ENCODE data around the gene BARHL1.

The BARHL1 gene

DNA sequence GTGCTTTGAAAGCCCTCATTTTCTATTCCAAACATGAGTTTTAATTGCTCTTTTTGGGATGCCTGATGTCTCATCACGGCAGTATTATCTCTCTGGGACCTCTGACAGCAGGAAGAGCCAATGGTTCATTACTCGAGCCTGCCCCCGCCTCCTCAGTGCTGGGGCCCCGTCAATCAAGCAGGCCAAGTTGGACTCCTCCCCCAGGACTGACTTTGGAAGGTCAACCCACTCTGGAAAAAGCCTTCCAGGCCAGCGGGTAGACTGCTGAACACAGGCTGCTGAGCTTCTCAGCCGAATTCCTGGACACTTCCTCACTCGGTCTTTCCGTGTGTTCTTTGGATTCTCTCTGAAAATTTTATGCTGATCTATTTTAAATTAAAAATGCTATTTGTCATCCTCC is 9.5 kb upstream of the BARHL1 start:
- H3K27me3 ChIP-seq (ENCODE audit: control insufficient read depth in 5 of 5, insufficient read depth in 4 of 5, low read length in 5 of 5): peaks cover 16 to 33% (median 30%) of the 10 kb centered on the region in 5 donors
- H3K4me1 ChIP-seq (ENCODE audit: control insufficient read depth in 5 of 5, insufficient read depth in 5 of 5, low read length in 5 of 5): no peaks in the 10 kb centered on the region

DNA sequence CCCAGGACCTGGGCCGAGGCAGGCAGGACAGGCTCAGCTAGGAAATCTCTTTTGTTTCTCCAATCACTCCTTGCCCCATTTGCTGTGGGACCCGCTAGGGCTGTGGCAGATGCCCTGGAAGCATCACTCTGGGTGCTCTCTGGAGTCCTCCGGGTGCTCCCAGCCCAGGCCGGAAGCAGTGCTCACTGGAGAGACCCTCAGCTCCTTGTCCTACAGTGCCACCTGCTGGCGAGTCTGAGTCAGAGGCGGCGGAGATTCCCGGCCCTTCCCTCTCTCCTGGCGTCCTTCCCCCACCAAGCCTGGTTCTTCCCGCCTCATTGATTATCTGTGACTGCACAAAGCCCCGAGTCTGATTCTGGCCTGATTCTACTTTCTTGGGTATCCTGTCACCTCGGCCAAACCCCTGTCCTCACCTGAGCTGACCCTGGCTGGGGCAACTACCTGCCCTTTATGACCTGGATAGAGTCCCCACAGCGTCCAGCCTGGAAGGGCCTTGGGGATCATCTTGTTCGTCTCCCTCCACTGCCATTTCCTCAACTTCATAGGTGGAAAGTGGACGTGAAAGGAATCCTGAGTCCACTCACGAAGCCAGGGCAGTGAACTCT is 7.3 kb upstream of the BARHL1 start:
- H3K4me3 ChIP-seq (ENCODE audit: low read depth in 1 of 5, low read length in 5 of 5): no peak overlapping the region
- H3K4me1 ChIP-seq (ENCODE audit: control insufficient read depth in 5 of 5, insufficient read depth in 5 of 5, low read length in 5 of 5): no peaks in the 10 kb centered on the region
- peaks cover 36 to 54% (median 51%) of the 10 kb centered on the region in 5 donors for H3K27me3 ChIP-seq (ENCODE audit: control insufficient read depth in 5 of 5, insufficient read depth in 4 of 5, low read length in 5 of 5)
- H3K9me3 ChIP-seq (ENCODE audit: control insufficient read depth in 5 of 5, low read length in 5 of 5): no peaks in the 10 kb centered on the region
- H3K9ac ChIP-seq (ENCODE audit: low read length in 5 of 5): no peak overlapping the region
- no peak overlapping the region for H3K27ac ChIP-seq (ENCODE audit: low read depth, low read length)
- H3K36me3 ChIP-seq (ENCODE audit: control insufficient read depth in 5 of 5, insufficient read depth in 5 of 5, low read length in 5 of 5): no peaks in the 10 kb centered on the region

More for the DNA sequence above, 9.5 kb upstream of the BARHL1 start:
- Histone ChIP-seq H3K36me3 (ENCODE audit: control insufficient read depth in 5 of 5, insufficient read depth in 5 of 5, low read length in 5 of 5) (no peaks in the 10 kb centered on the region), H3K27ac (ENCODE audit: low read depth, low read length) (no peak overlapping the region), H3K9ac (ENCODE audit: low read length in 5 of 5) (no peak overlapping the region), H3K9me3 (ENCODE audit: control insufficient read depth in 5 of 5, low read length in 5 of 5) (no peaks in the 10 kb centered on the region), H3K4me3 (ENCODE audit: low read depth in 1 of 5, low read length in 5 of 5) (no peak overlapping the region)

DNA sequence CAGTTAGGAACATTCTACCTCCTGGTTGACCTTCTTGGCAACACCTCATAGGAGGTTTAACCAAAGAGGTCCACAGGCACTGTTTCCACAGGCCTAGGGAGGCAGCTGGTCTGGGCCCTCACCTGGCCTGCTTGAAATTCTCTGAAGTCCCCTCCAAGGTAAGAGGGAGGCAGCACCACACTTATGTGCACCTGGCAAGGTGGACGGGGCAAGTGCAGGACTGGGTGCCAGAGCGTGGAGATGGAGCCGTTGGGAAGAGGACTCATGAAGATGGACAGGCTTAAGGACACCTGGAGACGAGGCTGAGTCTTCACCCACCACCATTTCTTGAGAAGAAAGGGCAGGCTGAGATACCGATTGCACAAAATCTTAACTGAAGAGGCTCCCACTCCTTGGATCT is 6.6 kb upstream of the BARHL1 start:
- no peaks in the 10 kb centered on the region for H3K9me3 ChIP-seq (ENCODE audit: control insufficient read depth in 5 of 5, low read length in 5 of 5)
- no peaks in the 10 kb centered on the region for H3K36me3 ChIP-seq (ENCODE audit: control insufficient read depth in 5 of 5, insufficient read depth in 5 of 5, low read length in 5 of 5)
- no peaks in the 10 kb centered on the region for H3K4me1 ChIP-seq (ENCODE audit: control insufficient read depth in 5 of 5, insufficient read depth in 5 of 5, low read length in 5 of 5)
- no peak overlapping the region for H3K4me3 ChIP-seq (ENCODE audit: low read depth in 1 of 5, low read length in 5 of 5)
- no peak overlapping the region for H3K9ac ChIP-seq (ENCODE audit: low read length in 5 of 5)
- H3K27ac ChIP-seq (ENCODE audit: low read depth, low read length): no peak overlapping the region
- peaks cover 40 to 60% (median 57%) of the 10 kb centered on the region in 5 donors for H3K27me3 ChIP-seq (ENCODE audit: control insufficient read depth in 5 of 5, insufficient read depth in 4 of 5, low read length in 5 of 5)

- no peak overlapping the region for H3K27ac ChIP-seq (ENCODE audit: low read depth, low read length)
- H3K4me1 ChIP-seq (ENCODE audit: control insufficient read depth in 5 of 5, insufficient read depth in 5 of 5, low read length in 5 of 5): peaks cover 0 to 9% (median 7%) of the 10 kb centered on the region in 5 donors
- no peaks in the 10 kb centered on the region for H3K36me3 ChIP-seq (ENCODE audit: control insufficient read depth in 5 of 5, insufficient read depth in 5 of 5, low read length in 5 of 5)
- H3K9ac ChIP-seq (ENCODE audit: low read length in 5 of 5): no peak overlapping the region
- H3K27me3 ChIP-seq (ENCODE audit: control insufficient read depth in 5 of 5, insufficient read depth in 4 of 5, low read length in 5 of 5): peaks cover 50 to 68% (median 63%) of the 10 kb centered on the region in 5 donors
- H3K4me3 ChIP-seq (ENCODE audit: low read depth in 1 of 5, low read length in 5 of 5): no peak overlapping the region
- no peaks in the 10 kb centered on the region for H3K9me3 ChIP-seq (ENCODE audit: control insufficient read depth in 5 of 5, low read length in 5 of 5)
Observed at GRCh38 chr9:132577119-132577518, 5.3 kb upstream of the BARHL1 start.

GRCh38 chr9:132578367-132578932 is 4.0 kb upstream of the BARHL1 start:
- Histone ChIP-seq H3K4me1 (ENCODE audit: control insufficient read depth in 5 of 5, insufficient read depth in 5 of 5, low read length in 5 of 5) (peaks cover 0 to 11% (median 7%) of the 10 kb centered on the region in 5 donors), H3K9me3 (ENCODE audit: control insufficient read depth in 5 of 5, low read length in 5 of 5) (no peaks in the 10 kb centered on the region), H3K36me3 (ENCODE audit: control insufficient read depth in 5 of 5, insufficient read depth in 5 of 5, low read length in 5 of 5) (no peaks in the 10 kb centered on the region), H3K27me3 (ENCODE audit: control insufficient read depth in 5 of 5, insufficient read depth in 4 of 5, low read length in 5 of 5) (peaks cover 58 to 75% (median 69%) of the 10 kb centered on the region in 5 donors), H3K4me3 (ENCODE audit: low read depth in 1 of 5, low read length in 5 of 5) (no peak overlapping the region), H3K9ac (ENCODE audit: low read length in 5 of 5) (no peak overlapping the region), H3K27ac (ENCODE audit: low read depth, low read length) (no peak overlapping the region)

- H3K27ac ChIP-seq (ENCODE audit: low read depth, low read length): no peak overlapping the region
Observed at GRCh38 chr9:132579427-132579798, 3.0 kb upstream of the BARHL1 start.

DNA sequence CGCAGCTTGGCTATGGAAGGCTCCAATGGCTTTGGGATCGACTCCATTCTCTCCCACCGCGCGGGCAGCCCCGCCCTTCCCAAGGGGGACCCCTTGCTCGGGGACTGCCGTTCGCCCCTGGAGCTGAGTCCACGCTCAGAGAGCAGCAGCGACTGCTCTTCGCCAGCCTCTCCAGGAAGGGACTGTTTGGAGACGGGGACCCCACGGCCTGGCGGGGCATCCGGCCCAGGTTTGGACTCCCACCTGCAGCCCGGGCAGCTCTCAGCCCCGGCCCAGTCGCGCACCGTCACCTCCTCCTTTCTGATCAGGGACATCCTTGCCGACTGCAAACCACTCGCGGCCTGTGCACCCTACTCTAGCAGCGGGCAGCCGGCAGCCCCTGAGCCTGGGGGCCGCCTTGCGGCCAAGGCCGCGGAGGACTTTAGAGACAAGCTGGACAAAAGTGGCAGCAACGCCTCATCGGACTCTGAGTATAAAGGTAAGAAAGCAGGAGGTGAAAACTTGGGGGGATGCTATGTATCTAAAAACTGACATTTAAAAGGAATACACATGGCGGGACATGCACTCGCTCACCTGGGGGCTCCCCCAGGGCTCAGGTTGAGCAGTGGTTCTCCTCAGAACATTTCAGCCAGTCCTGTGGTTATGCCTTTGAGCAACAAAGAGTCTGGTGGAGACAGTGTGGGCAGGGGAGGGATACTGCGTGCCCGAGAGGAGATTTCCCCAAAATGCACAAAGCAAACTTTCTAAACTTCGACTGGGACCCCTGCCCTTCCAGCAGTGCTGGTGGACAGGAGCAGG is 579 bp downstream of the BARHL1 start:
- Histone ChIP-seq H3K4me1 (ENCODE audit: control insufficient read depth in 5 of 5, insufficient read depth in 5 of 5, low read length in 5 of 5) (peaks cover 0 to 11% (median 7%) of the 10 kb centered on the region in 5 donors), H3K36me3 (ENCODE audit: control insufficient read depth in 5 of 5, insufficient read depth in 5 of 5, low read length in 5 of 5) (no peaks in the 10 kb centered on the region), H3K27ac (ENCODE audit: low read depth, low read length) (no peak overlapping the region), H3K27me3 (ENCODE audit: control insufficient read depth in 5 of 5, insufficient read depth in 4 of 5, low read length in 5 of 5) (peaks cover 82 to 93% (median 87%) of the 10 kb centered on the region in 5 donors), H3K9me3 (ENCODE audit: control insufficient read depth in 5 of 5, low read length in 5 of 5) (no peaks in the 10 kb centered on the region), H3K4me3 (ENCODE audit: low read depth in 1 of 5, low read length in 5 of 5) (no peak overlapping the region), H3K9ac (ENCODE audit: low read length in 5 of 5) (no peak overlapping the region)

More at GRCh38 chr9:132579427-132579798, 3.0 kb upstream of the BARHL1 start:
- H3K36me3 ChIP-seq (ENCODE audit: control insufficient read depth in 5 of 5, insufficient read depth in 5 of 5, low read length in 5 of 5): no peaks in the 10 kb centered on the region
- no peak overlapping the region for H3K4me3 ChIP-seq (ENCODE audit: low read depth in 1 of 5, low read length in 5 of 5)
- H3K9me3 ChIP-seq (ENCODE audit: control insufficient read depth in 5 of 5, low read length in 5 of 5): no peaks in the 10 kb centered on the region
- H3K27me3 ChIP-seq (ENCODE audit: control insufficient read depth in 5 of 5, insufficient read depth in 4 of 5, low read length in 5 of 5): peaks cover 61 to 80% (median 72%) of the 10 kb centered on the region in 5 donors
- H3K9ac ChIP-seq (ENCODE audit: low read length in 5 of 5): no peak overlapping the region
- peaks cover 0 to 11% (median 7%) of the 10 kb centered on the region in 5 donors for H3K4me1 ChIP-seq (ENCODE audit: control insufficient read depth in 5 of 5, insufficient read depth in 5 of 5, low read length in 5 of 5)

DNA sequence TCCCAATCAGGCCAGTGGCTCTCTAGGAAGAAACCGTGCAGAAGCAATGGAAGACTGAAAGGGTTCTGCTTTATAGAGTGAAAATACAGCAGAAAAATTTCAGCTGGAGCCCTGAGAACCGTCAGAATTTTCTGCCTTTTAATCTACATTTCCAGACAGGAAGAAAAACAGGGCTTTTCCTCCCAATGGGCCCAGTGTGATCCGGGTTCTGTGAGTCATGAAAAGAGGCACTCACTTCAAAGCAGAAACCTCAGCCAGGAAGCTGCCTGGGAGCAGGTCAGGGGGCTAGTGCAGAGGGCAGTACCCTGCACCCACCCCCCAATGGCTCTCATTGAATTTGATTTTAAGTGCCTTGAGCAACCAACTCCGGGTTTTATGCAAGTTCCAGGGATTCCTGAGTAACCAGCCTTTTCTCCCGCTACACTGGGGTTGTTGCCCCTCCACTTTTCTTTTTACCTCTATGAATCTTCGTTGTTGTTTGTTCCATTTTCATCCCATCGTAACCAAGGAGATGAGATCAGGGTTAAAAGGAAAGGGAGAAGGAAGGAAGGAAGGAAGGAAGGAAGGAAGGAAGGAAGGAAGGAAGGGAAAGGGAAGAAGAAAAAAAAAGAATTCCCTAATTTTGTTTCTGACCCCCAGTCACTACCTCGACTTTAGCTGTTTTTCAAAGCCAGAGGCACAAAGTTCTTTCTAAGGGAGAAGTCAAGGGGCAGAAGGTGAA is 1.3 kb downstream of the BARHL1 start:
- Histone ChIP-seq H3K9ac (ENCODE audit: low read length in 5 of 5) (no peak overlapping the region), H3K4me1 (ENCODE audit: control insufficient read depth in 5 of 5, insufficient read depth in 5 of 5, low read length in 5 of 5) (peaks cover 0 to 11% (median 7%) of the 10 kb centered on the region in 5 donors), H3K9me3 (ENCODE audit: control insufficient read depth in 5 of 5, low read length in 5 of 5) (no peaks in the 10 kb centered on the region), H3K4me3 (ENCODE audit: low read depth in 1 of 5, low read length in 5 of 5) (no peak overlapping the region), H3K36me3 (ENCODE audit: control insufficient read depth in 5 of 5, insufficient read depth in 5 of 5, low read length in 5 of 5) (no peaks in the 10 kb centered on the region), H3K27me3 (ENCODE audit: control insufficient read depth in 5 of 5, insufficient read depth in 4 of 5, low read length in 5 of 5) (peaks cover 83 to 94% (median 85%) of the 10 kb centered on the region in 5 donors), H3K27ac (ENCODE audit: low read depth, low read length) (no peak overlapping the region)

DNA sequence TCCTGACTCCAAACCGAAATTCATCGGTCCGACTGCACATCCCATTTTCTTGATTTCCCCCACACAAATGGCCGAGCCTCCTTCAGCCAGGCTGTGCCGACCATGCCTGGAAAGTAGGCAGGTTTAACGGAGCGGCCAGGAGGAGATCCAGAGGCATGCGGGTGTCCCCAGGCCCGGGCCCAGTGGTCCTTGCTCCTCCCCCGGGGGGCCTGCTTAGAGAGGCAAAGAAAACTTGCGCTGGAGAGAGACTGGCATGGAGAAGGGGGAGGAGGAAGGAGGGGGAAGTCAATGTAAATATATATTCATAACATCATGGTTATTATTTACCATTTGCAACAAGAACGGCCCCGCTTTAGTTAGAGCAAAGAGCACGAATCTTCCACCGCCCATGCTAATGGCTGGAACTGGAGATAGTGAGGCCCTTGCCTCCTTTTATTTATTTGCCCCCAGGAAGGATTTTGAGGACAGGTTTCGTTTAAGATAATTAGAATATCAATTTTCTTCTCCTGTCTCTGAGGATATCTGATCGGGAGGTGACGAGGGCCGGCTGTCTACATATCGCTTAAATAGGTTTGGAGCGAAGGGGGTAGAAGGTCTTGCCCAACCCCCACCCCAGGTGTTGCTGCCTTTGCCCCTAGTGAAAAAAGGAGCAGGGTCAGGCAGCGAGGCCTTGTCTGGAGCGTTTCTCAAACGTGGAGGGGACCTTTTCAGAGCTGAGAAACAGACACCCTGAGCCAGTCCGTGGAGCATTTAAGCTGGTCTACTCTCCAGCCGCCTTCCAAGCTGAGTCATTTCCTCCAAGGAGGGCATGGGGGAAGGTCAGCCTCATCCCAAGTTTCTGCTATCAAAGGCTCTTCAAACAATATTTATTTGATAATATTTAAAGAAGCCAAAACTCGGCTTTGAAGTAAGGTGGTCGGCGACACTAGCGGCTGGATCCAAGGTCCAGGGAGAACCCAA is 2.5 kb downstream of the BARHL1 start:
- Histone ChIP-seq H3K27me3 (ENCODE audit: control insufficient read depth in 5 of 5, insufficient read depth in 4 of 5, low read length in 5 of 5) (peaks cover 81 to 92% (median 83%) of the 10 kb centered on the region in 5 donors), H3K9me3 (ENCODE audit: control insufficient read depth in 5 of 5, low read length in 5 of 5) (no peaks in the 10 kb centered on the region), H3K9ac (ENCODE audit: low read length in 5 of 5) (no peak overlapping the region), H3K27ac (ENCODE audit: low read depth, low read length) (no peak overlapping the region), H3K4me3 (ENCODE audit: low read depth in 1 of 5, low read length in 5 of 5) (no peak overlapping the region), H3K4me1 (ENCODE audit: control insufficient read depth in 5 of 5, insufficient read depth in 5 of 5, low read length in 5 of 5) (peaks cover 0 to 11% (median 7%) of the 10 kb centered on the region in 5 donors), H3K36me3 (ENCODE audit: control insufficient read depth in 5 of 5, insufficient read depth in 5 of 5, low read length in 5 of 5) (no peaks in the 10 kb centered on the region)

All from subcutaneous abdominal adipose tissue (tissue), 5 donors.